ENCODE measurements around the gene CRK.
"Not testable (repeated sequence)": the region's sequence is repeated elsewhere in the genome, so short reads cannot be mapped to it uniquely, and the experiment has no call there.

The CRK gene

DNA sequence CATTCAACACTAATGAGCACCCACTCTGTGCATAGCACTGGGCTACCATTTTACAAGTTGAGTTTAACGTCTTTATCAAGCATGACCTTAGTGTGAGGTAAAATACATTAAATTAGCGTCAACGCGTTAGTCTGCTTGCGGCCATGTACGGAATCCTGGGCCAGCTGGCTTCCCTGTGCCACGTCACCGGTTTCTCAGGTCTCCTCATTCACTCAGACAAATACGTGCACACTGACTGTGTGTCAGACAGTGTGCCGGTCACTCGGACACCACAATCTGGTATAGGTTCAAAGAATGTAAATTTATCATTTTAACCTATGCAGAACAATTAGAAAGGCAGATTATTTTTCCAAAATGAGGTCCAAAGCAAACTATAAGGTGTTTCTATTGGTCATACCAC lies 34.6 kb downstream of the CRK start:
- no peak for DNase-seq (ENCODE audit: low read depth)

DNA sequence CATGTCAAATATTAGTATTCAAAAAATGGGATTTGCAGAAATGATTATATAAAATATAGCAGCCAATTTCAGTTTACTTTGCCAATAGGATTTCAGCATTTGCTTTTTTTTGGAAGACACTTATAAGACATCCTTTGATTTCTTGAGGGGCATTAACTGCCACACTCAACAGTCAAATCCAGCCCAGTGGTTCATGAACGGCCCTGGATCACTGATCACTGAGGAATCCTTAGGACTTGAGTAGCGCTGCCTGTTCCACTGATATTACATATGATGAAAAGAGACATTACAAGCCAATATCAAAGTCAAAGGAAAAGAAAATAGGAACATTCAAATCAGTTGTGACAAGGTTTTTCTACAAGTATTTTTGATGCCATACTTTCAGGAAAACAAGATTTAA lies 35.1 kb downstream of the CRK start:
- no peak for DNase-seq (ENCODE audit: low read depth)

GRCh38 chr17:1420163-1420562 lies 35.9 kb downstream of the CRK start:
- DNase-seq (ENCODE audit: low read depth) = no peak

- DNase-seq (ENCODE audit: low read depth) = not testable (repeated sequence)
These were observed 37.6 kb downstream of the CRK start for GRCh38 chr17:1418476-1418875.

- DNase-seq (ENCODE audit: low read depth) = no peak
These were observed 39.6 kb downstream of the CRK start for GRCh38 chr17:1416414-1416813.

GRCh38 chr17:1414634-1415033 lies 41.4 kb downstream of the CRK start:
- no peak for DNase-seq (ENCODE audit: low read depth)

GRCh38 chr17:1414001-1414574 lies 41.9 kb downstream of the CRK start:
- DNase-seq (ENCODE audit: low read depth) = no peak

DNA sequence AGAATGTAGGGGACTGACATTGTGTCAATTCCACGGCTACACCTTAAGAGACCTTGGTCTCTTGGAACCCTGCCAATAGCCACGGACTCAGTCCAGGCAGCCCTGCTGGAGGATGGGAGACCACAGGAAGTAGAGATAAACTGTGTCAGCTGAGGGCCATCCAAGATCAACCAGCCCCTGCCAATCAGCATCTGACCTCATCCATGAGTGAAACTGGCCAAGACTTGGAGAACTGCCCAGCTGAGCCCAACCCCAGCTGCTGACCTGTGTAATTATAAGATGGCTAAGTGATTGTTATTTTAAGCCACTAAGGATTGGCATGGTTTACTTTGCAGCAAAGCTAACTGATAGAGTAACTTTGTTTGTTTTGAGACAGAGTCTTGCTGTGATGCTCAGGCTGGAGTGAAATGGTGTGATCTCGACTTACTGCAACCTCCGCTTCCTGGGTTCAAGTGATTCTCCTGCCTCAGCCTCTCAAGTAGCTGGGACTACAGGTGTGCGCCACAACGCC lies 42.7 kb downstream of the CRK start:
- no peak for DNase-seq (ENCODE audit: low read depth)

DNA sequence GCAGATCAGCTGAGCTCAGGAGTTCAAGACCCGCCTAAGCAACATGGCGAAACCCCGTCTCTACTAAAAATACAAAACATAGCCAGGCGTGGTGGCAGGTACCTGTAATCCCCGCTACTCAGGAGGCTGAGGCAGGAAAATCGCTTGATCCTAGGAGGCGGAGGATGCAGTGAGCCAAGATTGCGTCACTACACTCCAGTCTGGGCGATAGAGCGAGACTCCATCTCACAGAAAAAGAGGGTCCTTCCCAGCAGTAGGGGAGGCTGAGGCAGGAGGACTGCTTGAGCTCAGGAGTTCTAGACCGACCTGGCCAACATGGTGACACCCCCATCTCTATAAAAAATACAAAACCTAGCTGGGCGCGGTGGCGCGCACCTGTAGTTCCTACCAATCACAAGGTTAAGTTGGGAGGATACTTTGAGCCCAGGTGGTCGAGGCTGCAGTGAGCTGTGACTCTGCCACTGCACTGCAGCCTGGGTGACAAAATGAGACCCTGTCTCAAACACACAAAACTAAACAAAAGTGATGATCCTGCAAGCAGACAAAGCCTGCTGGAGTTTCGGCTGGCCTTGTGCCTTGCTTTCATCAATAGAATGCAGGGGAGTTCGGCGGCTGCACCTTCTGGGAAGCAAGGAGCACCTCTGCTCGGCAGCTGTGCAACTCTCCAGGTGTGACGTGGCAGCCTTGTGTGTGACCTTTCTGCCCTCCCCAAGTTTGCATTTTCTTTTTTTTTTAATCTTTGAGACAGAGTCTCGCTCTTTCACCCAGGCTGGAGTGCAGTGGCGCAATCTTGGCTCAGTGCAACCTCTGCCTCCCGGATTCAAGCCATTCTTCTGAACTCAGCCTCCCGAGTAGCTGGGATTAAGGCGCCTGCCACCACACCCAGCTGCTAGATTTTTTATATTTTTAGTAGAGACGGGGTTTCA lies 43.6 kb downstream of the CRK start:
- no peak for DNase-seq (ENCODE audit: low read depth)

GRCh38 chr17:1402262-1402586 lies 53.8 kb downstream of the CRK start:
- no peak for DNase-seq (ENCODE audit: low read depth)

- peak; percentile 94 for DNase-seq (ENCODE audit: low read depth)
These were observed 56.1 kb downstream of the CRK start, which contains the start of gene YWHAE for GRCh38 chr17:1399679-1400512. TSS of gene YWHAE (minus strand) at chr17:1400222. CDS start at chr17:1400110, 112 bp downstream.

GRCh38 chr17:1398931-1399678 lies 56.9 kb downstream of the CRK start:
- DNase-seq (ENCODE audit: low read depth) = peak; percentile 23

DNA sequence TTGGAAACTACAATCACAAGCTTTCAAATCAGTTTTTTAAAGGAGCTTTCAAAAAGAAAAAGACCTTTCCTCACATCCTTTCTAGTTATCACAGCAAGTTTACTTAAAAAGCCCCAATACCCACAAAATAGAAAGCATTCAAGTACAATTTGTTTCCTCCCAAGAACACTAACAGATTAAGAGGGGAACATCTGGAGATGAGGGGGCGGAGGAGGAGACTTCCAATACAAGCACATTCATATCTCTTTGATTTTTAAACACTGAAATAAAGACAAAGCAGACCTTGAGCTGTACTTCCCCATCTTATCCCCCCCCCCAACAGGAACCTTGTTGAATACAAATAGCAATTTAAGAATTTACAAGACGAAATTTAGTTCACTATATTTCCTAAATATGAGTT lies 58.0 kb downstream of the CRK start:
- no peak for DNase-seq (ENCODE audit: low read depth)

- not testable (repeated sequence) for DNase-seq (ENCODE audit: low read depth)
These were observed 60.0 kb downstream of the CRK start for GRCh38 chr17:1395876-1396665.

GRCh38 chr17:1391577-1391976 lies 64.5 kb downstream of the CRK start:
- no peak for DNase-seq (ENCODE audit: low read depth)

DNA sequence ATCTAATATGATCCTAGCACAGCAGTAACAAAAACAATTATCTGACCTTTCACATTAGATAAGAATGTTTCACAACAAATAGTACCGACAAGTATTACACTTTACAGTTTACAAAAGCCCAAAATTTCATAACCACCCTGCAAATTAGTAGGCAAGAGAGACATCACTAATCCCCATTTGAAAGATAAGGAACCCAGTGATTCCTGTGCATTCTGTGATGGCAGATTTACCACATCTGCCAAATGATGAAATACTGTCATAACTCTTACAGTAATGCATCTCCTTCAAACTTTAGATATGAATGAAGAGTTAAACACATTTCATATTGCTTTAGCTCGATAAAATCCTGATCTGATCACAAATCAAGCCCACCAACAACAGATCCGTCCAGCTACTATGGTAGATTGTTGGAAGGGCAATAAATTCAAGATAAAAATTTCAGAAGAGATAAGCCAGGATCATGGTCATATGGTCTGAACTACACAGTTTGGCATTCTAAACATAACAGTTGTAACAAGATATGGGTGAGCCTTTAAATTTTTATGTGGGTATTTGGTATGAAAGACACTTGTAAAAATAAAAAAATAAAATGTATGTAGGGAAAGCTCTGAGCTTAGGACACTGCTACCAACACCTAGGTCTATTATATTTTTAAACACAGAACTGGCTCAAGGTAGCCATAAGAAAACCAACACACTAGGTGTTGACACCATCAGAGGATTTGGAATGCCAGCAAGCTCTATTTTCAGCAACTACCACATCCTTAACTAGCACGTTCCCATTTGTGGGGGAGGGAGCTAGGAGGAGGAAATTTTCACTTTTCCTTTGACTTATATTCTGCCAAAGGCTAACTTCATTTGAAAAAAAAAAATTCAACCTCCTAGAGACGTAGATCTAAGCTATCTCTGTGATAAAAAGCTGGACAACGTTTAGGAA lies 65.3 kb downstream of the CRK start:
- DNase-seq (ENCODE audit: low read depth) = no peak

DNA sequence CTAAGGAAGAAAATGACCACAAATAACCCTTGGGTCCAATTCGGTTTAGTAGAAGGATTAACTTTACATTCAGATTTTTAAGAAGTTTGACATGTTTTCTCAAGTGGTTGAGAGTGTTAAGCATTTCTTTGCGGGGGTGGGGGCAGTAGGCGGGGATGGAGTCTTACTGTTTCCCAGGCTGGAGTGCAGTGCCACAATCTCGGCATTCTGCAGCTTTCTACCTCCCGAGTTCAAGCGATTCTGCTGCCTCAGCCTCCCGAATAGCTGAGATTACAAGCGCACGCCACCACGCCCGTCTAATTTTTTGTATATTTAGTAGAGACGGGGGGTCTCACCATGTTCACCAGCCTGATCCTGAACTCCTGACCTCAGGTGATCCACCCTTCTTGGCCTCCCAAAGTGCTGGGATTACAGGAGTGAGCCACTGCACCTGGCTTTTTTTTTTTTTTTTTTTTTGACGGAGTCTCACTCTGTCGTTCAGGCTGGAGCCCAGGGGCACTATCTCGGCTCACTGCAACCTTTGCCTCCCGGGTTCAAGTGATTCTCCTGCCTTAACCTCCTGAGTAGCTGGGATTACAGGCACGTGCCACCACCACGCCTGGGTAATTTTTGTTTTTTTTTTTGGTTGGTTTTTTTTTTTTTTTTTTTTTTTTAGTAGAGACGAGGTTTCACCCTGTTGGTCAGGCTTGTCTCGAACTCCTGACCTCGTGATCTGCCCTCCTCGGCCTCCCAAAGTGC lies 68.4 kb downstream of the CRK start:
- DNase-seq (ENCODE audit: low read depth) = not testable (repeated sequence)

GRCh38 chr17:1386675-1387190 lies 69.3 kb downstream of the CRK start:
- not testable (repeated sequence) for DNase-seq (ENCODE audit: low read depth)

DNA sequence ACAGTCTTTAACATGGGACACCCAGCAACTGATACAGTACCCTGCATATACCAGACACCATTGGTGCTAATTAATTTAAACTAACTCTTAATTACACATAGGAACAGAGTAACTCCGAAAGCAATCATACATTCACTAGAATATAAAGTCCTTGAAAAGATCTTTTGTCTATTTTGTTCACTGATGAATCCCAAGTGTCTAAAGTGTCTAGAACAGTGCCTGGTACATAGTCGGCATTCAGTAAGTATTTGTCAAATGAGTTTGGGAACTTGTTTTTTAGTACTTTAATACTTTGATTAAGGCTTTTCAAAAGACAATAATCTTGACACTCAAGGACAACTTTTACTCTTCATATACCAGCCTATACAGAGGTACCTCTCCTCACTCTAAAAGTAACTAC lies 69.8 kb downstream of the CRK start:
- DNase-seq (ENCODE audit: low read depth) = no peak

Measured in activated T-helper 1 cell treated with Interleukin-2 at 50 U/mL for 16 hours (primary cell).